ENCODE measurements around the gene DEPDC1. TPM values are rescaled to one million over a fixed set of nuclear protein-coding genes. Genes with fewer than 3 reads are reported as not detected.

The DEPDC1 gene
- total RNA-seq, 2 donors from 2014 or later: 18.0 to 23.7 TPM

- no peak for DNase-seq
- ATAC-seq (replicated peaks in 1 of 2): no peak
- Mint-ChIP-seq H3K36me3 (ENCODE audit: insufficient read depth in 2 of 2) (no peaks in the 10 kb centered on the region), H3K27ac (no peak overlapping the region), H3K9me3 (no peaks in the 10 kb centered on the region), H3K4me1 (ENCODE audit: low read depth) (no peaks in the 10 kb centered on the region), H3K4me3 (no peak overlapping the region), H3K27me3 (ENCODE audit: low read depth) (no peaks in the 10 kb centered on the region)
Measured at GRCh38 chr1:68431076-68431475, 65.8 kb downstream of the DEPDC1 start.

- H3K36me3 Mint-ChIP-seq (ENCODE audit: insufficient read depth in 2 of 2): no peaks in the 10 kb centered on the region
- no peak for DNase-seq
- ATAC-seq (replicated peaks in 1 of 2): no peak
- H3K27me3 Mint-ChIP-seq (ENCODE audit: low read depth): no peaks in the 10 kb centered on the region
- no peaks in the 10 kb centered on the region for H3K4me1 Mint-ChIP-seq (ENCODE audit: low read depth)
- H3K27ac Mint-ChIP-seq: no peak overlapping the region
- H3K4me3 Mint-ChIP-seq: no peak overlapping the region
- no peaks in the 10 kb centered on the region for H3K9me3 Mint-ChIP-seq
Measured at GRCh38 chr1:68429233-68429808, 67.6 kb downstream of the DEPDC1 start.

GRCh38 chr1:68426594-68426993 lies 70.3 kb downstream of the DEPDC1 start:
- Mint-ChIP-seq H3K4me3 (no peak overlapping the region), H3K9me3 (no peaks in the 10 kb centered on the region), H3K27ac (no peak overlapping the region), H3K27me3 (ENCODE audit: low read depth) (no peaks in the 10 kb centered on the region), H3K4me1 (ENCODE audit: low read depth) (no peaks in the 10 kb centered on the region), H3K36me3 (ENCODE audit: insufficient read depth in 2 of 2) (no peaks in the 10 kb centered on the region)
- no peak for DNase-seq
- no peak for ATAC-seq (replicated peaks in 1 of 2)

Other genes starting within 250 kb of the DEPDC1 start
- gene RPE65, start 47.1 kb downstream of the DEPDC1 start, total RNA-seq: not detected

Measured in activated T-cell treated with anti-CD3 and anti-CD28 coated beads, Interleukin-2, amount 50 U/mL, for 72 hours (primary cell).